ENCODE data around the gene AGAP1.

- TF ChIP-seq REST (IDR thresholded peaks at IDR 0.05; ENCODE audit: insufficient read depth in 1 of 2, low read depth in 2 of 2, low read length in 2 of 2) (no peak), FOXP2 (optimal IDR thresholded peaks at IDR 0.05; ENCODE audit: borderline replicate concordance, extremely low read depth, extremely low read length, insufficient read depth) (no peak)
Observed at GRCh38 chr2:236167297-236168109, 673.7 kb downstream of the AGAP1 start.
